K562 (cell line): ENCODE data around the gene CTSL. TPM values are rescaled to one million over a fixed set of nuclear protein-coding genes. Genes with fewer than 3 reads are reported as not detected.

Experiments used
- ARHGAP35 ChIP-seq: fragments of 450-650 bp; IDR thresholded peaks from 2 replicates; pipeline ENCODE4 v1.6.1; 2018; ENCODE audit not compliant: partially characterized antibody
- ARID1B ChIP-seq: fragments of 450-650 bp; IDR thresholded peaks from 2 replicates; pipeline ENCODE4 v1.6.1; 2016; ENCODE audit warnings: antibody characterized with exemption, mild to moderate bottlenecking, inconsistent platforms
- CBFA2T3 ChIP-seq: fragments of 450-650 bp; IDR thresholded peaks from 2 replicates; pipeline ENCODE4 v1.6.1; 2017
- DDX20 ChIP-seq: fragments of 450-650 bp; IDR thresholded peaks from 2 replicates; pipeline ENCODE4 v1.6.1; 2016; ENCODE audit warnings: missing genetic modification characterization, low read depth, mild to moderate bottlenecking, missing compliant biosample characterization, moderate library complexity
- FOXJ2 ChIP-seq: fragments of 200-800 bp; sonication (Bioruptor generic); IDR thresholded peaks from 2 replicates; pipeline ENCODE4 v1.6.1; 2016; ENCODE audit warnings: missing genetic modification characterization, missing compliant biosample characterization
- FOXO4 ChIP-seq: fragments of 450-650 bp; formaldehyde crosslinking; IDR thresholded peaks from 2 replicates; pipeline ENCODE4 v1.4.0; 2020; ENCODE audit warnings: mild to moderate bottlenecking, moderate library complexity
- GABPB1 ChIP-seq: sonication (generic); formaldehyde crosslinking; IDR thresholded peaks from 2 replicates; pipeline ENCODE4 v1.8.0; 2022; ENCODE audit warnings: mild to moderate bottlenecking, missing genetic modification reagents
- KHSRP ChIP-seq: fragments of 450-650 bp; IDR thresholded peaks from 2 replicates; pipeline ENCODE4 v1.6.1; 2017
- MTA2 ChIP-seq: fragments of 450-650 bp; IDR thresholded peaks from 2 replicates; pipeline ENCODE4 v1.6.1; 2016; ENCODE audit warnings: low read depth
- NBN ChIP-seq: fragments of 450-650 bp; IDR thresholded peaks from 2 replicates; pipeline ENCODE4 v1.6.1; 2016; ENCODE audit warnings: low read depth, mild to moderate bottlenecking
- PATZ1 ChIP-seq: fragments of 250-450 bp; sonication (Bioruptor Pico); IDR thresholded peaks from 2 replicates; pipeline ENCODE4 v1.5.0; 2020; ENCODE audit warnings: mild to moderate bottlenecking, borderline replicate concordance
- POLR2B ChIP-seq: fragments of 450-650 bp; IDR thresholded peaks from 2 replicates; pipeline ENCODE4 v1.6.1; 2018; ENCODE audit warnings: low read depth; ENCODE audit not compliant: partially characterized antibody
- PRMT5 ChIP-seq: sonication (generic); formaldehyde crosslinking; IDR thresholded peaks from 2 replicates; pipeline ENCODE4 v1.5.0; 2020; ENCODE audit warnings: missing genetic modification reagents
- STAG1 ChIP-seq: sonication (generic); formaldehyde crosslinking; IDR thresholded peaks from 2 replicates; pipeline ENCODE4 v1.5.0; 2020; ENCODE audit warnings: missing genetic modification reagents, borderline replicate concordance
- TCFL5 ChIP-seq: fragments of 250-450 bp; sonication (Bioruptor Pico); conservative IDR thresholded peaks from 2 replicates; pipeline ENCODE4 v1.6.1; 2021; ENCODE audit warnings: mild to moderate bottlenecking, moderate library complexity, matching md5 sums
- ZBTB2 ChIP-seq: fragments of 450-650 bp; IDR thresholded peaks from 2 replicates; pipeline ENCODE4 v1.6.1; 2016; ENCODE audit warnings: antibody characterized with exemption
- ZKSCAN3 ChIP-seq: fragments of 250-450 bp; sonication (Bioruptor Pico); IDR thresholded peaks from 2 replicates; pipeline ENCODE4 v1.4.0; 2020
- ZNF217 ChIP-seq: sonication (generic); formaldehyde crosslinking; IDR thresholded peaks from 2 replicates; pipeline ENCODE4 v1.8.0; 2022; ENCODE audit warnings: mild to moderate bottlenecking, missing genetic modification reagents
- ZNF354B ChIP-seq: fragments of 250-450 bp; sonication (Bioruptor Pico); IDR thresholded peaks from 2 replicates; pipeline ENCODE4 v1.4.0; 2020
- ZNF592 ChIP-seq: fragments of 450-650 bp; IDR thresholded peaks from 2 replicates; pipeline ENCODE4 v1.6.1; 2017; ENCODE audit warnings: antibody characterized with exemption, mild to moderate bottlenecking
- ZNF696 ChIP-seq: fragments of 250-450 bp; sonication (Bioruptor Pico); conservative IDR thresholded peaks from 2 replicates; pipeline ENCODE4 v1.4.0; 2020; ENCODE audit warnings: mild to moderate bottlenecking, moderate library complexity
- ZNF785 ChIP-seq: fragments of 250-450 bp; sonication (Bioruptor Pico); IDR thresholded peaks from 2 replicates; pipeline ENCODE4 v1.4.0; 2020; ENCODE audit warnings: mild to moderate bottlenecking
- polyA plus RNA-seq, 8 experiments: library from polyadenylated mRNA; depleted of rRNA in 4 of 8; stranded (reverse) in 5 of 8; unstranded in 3 of 8; fragments of >200 nt; fragmentation: Nextera tagmentation in 2 of 8; fragmentation: Illumina TruSeq in 1 of 8; extraction: Ambion mirVana in 2 of 8; extraction: Trizol in 1 of 8; gene quantifications; 2 replicates each; pipeline versions ENCODE4 v1.2.1 to v1.2.3, GENCODE V29; 2011 to 2014; ENCODE audit warnings: inconsistent platforms in 1 of 8, missing spikeins in 1 of 8
- total RNA-seq, 7 experiments: library from RNA; depleted of rRNA in 6 of 7; stranded (reverse); fragments of >200 nt in 6 of 7; fragmentation: Illumina TruSeq in 2 of 7; extraction: Trizol in 2 of 7; gene quantifications; 2 replicates each; pipeline versions ENCODE4 v1.2.1 to v1.2.3, GENCODE V29; 2011 to 2021; ENCODE audit warnings: low replicate concordance in 1 of 7

CTSL gene
- total and polyA plus RNA-seq, 9 of the 15 experiments (the other 6 are each of a cell fraction or from before 2014, with no cell fraction given): 55.9 to 165 (median 93.7) TPM

GRCh38 chr9:87714819-87715218, 11.1 kb upstream of the CTSL start (continued):
- TF ChIP-seq TCFL5 (CRISPR knock-in tag): no peak
- no peak for TF ChIP-seq POLR2B
- no peak for TF ChIP-seq ZNF696 (CRISPR knock-in tag)
- peak; percentile 95 for TF ChIP-seq ARID1B
- no peak for TF ChIP-seq ARHGAP35
- TF ChIP-seq ZNF785 (CRISPR knock-in tag): no peak
- no peak for TF ChIP-seq ZNF354B (CRISPR knock-in tag)
- no peak for TF ChIP-seq DDX20
- TF ChIP-seq FOXJ2 (tag): peak; percentile 52; the same call in 1 of the 2 replicates
- peak; percentile 96 for TF ChIP-seq CBFA2T3
- TF ChIP-seq GABPB1: no peak
- no peak for TF ChIP-seq FOXO4
- TF ChIP-seq STAG1 (CRISPR knock-in tag): no peak
- TF ChIP-seq ZBTB2: no peak
- TF ChIP-seq PRMT5: no peak
- 0 out of 2 replicates have a peak, but pooled peaks have one; percentile 49 for TF ChIP-seq ZNF592
- no peak for TF ChIP-seq ZKSCAN3 (CRISPR knock-in tag)
- TF ChIP-seq MTA2: peak; percentile 81
- no peak for TF ChIP-seq ZNF217 (CRISPR knock-in tag)
- peak; percentile 61; the same call in 1 of the 2 replicates for TF ChIP-seq NBN
- TF ChIP-seq KHSRP: 0 out of 2 replicates have a peak, but pooled peaks have one; percentile 53
- TF ChIP-seq PATZ1 (CRISPR knock-in tag): no peak
